ENCODE measurements around the gene CAVIN1.
"Not testable (repeated sequence)": the region's sequence is repeated elsewhere in the genome, so short reads cannot be mapped to it uniquely, and the experiment has no call there.

CAVIN1 gene

GRCh38 chr17:42392692-42393415, 30.2 kb downstream of the CAVIN1 start:
- Histone ChIP-seq H3K36me3 (no peaks in the 10 kb centered on the region), H3K27me3 (peaks cover 0 to 1% (median under 1%) of the 10 kb centered on the region in 11 experiments; a peak in 6 of 22 replicates), H3K9ac (no peak overlapping the region), H3K4me3 (no peak overlapping the region), H4K20me1 (peaks cover 0 to 3% (median under 1%) of the 10 kb centered on the region in 11 experiments; a peak in 9 of 22 replicates), H3K9me3 (replicated peaks in 1 of 11) (no peaks in the 10 kb centered on the region), H3K4me2 (no peak overlapping the region), H3K4me1 (peaks cover 6 to 12% (median 7%) of the 10 kb centered on the region in 10 experiments; a peak in 18 of 20 replicates), H3K27ac (no peak overlapping the region)
- TF ChIP-seq Cebpa-rat (IDR thresholded peaks at IDR 0.05): no peak

GRCh38 chr17:42391439-42391838, 31.6 kb downstream of the CAVIN1 start:
- not testable (repeated sequence) for H3K9ac ChIP-seq; H3K4me3 ChIP-seq; H3K36me3 ChIP-seq; H3K9me3 ChIP-seq (replicated peaks in 1 of 11); H3K27ac ChIP-seq; H3K4me2 ChIP-seq
- Histone ChIP-seq H3K4me1 (peaks cover 14 to 21% (median 18%) of the 10 kb centered on the region in 10 experiments), H3K27me3 (peaks cover 0 to 16% (median 5%) of the 10 kb centered on the region in 11 experiments; a peak in 8 of 22 replicates), H4K20me1 (peaks cover 12 to 17% (median 14%) of the 10 kb centered on the region in 11 experiments; a peak in 20 of 22 replicates)

GRCh38 chr17:42389899-42390298, 33.2 kb downstream of the CAVIN1 start:
- H3K4me3 ChIP-seq: no peak overlapping the region
- peak overlapping the region in 3 of 11 experiments; percentile 77 to 90 (median 88); a peak in 5 of 22 replicates for H3K4me2 ChIP-seq
- H3K9me3 ChIP-seq (replicated peaks in 1 of 11): no peaks in the 10 kb centered on the region
- peak overlapping the region in 3 of 11 experiments; percentile 94 to 98 (median 97); a peak in 3 of 22 replicates for H3K27ac ChIP-seq
- peaks cover 16 to 33% (median 25%) of the 10 kb centered on the region in 10 experiments for H3K4me1 ChIP-seq
- H3K9ac ChIP-seq: no peak overlapping the region
- no peaks in the 10 kb centered on the region for H3K36me3 ChIP-seq
- no peak for TF ChIP-seq Cebpa-rat (IDR thresholded peaks at IDR 0.05)
- H3K27me3 ChIP-seq: peaks cover 0 to 19% (median 5%) of the 10 kb centered on the region in 11 experiments; a peak in 8 of 22 replicates
- peaks cover 21 to 32% (median 29%) of the 10 kb centered on the region in 11 experiments; a peak in 20 of 22 replicates for H4K20me1 ChIP-seq

GRCh38 chr17:42389135-42389417, 34.0 kb downstream of the CAVIN1 start:
- peak overlapping the region; percentile 43 to 93 (median 73) for H3K4me3 ChIP-seq
- peaks cover 27 to 41% (median 37%) of the 10 kb centered on the region in 11 experiments; a peak in 20 of 22 replicates for H4K20me1 ChIP-seq
- no peaks in the 10 kb centered on the region for H3K9me3 ChIP-seq (replicated peaks in 1 of 11)
- peak overlapping the region; percentile 60 to 98 (median 77) for H3K27ac ChIP-seq
- H3K4me1 ChIP-seq: peaks cover 16 to 40% (median 25%) of the 10 kb centered on the region in 10 experiments
- peaks cover 0 to 19% (median 5%) of the 10 kb centered on the region in 11 experiments; a peak in 8 of 22 replicates for H3K27me3 ChIP-seq
- H3K9ac ChIP-seq: peak overlapping the region; percentile 48 to 95 (median 74); a peak in 21 of 22 replicates
- H3K4me2 ChIP-seq: peak overlapping the region; percentile 77 to 93 (median 89)
- TF ChIP-seq Cebpa-rat (IDR thresholded peaks at IDR 0.05): no peak
- 0 out of 22 replicates have a peak, but pooled peaks cover 0 to 5% (median 0%) of the 10 kb centered on the region in 11 experiments for H3K36me3 ChIP-seq

GRCh38 chr17:42388381-42389134, 34.5 kb downstream of the CAVIN1 start, which contains the start of gene STAT3:
Gene STAT3 (minus strand): TSS chr17:42388442. CDS start chr17:42348516, 39,926 bp downstream.
- Histone ChIP-seq H3K9ac (peak within 1 kb of the TSS; percentile 81 to 97 (median 87)), H3K4me3 (peak within 1 kb of the TSS; percentile 78 to 100 (median 89)), H3K27ac (peak within 1 kb of the TSS; percentile 76 to 98 (median 86)), H3K36me3 (peaks cover 0 to 10% (median 0%) of the 10 kb centered on the region in 11 experiments; a peak in 2 of 22 replicates), H4K20me1 (peaks cover 27 to 46% (median 42%) of the 10 kb centered on the region in 11 experiments; a peak in 20 of 22 replicates), H3K4me2 (peak within 1 kb of the TSS; percentile 78 to 99 (median 93)), H3K9me3 (replicated peaks in 1 of 11) (no peaks in the 10 kb centered on the region), H3K4me1 (peaks cover 16 to 45% (median 25%) of the 10 kb centered on the region in 10 experiments), H3K27me3 (peaks cover 0 to 19% (median 5%) of the 10 kb centered on the region in 11 experiments; a peak in 8 of 22 replicates)
- TF ChIP-seq Cebpa-rat (IDR thresholded peaks at IDR 0.05): no peak

- Histone ChIP-seq H3K4me3 (peak overlapping the region; percentile 78 to 100 (median 89)), H3K9me3 (replicated peaks in 1 of 11) (no peaks in the 10 kb centered on the region), H3K27ac (peak overlapping the region; percentile 76 to 94 (median 86)), H3K27me3 (peaks cover 0 to 19% (median 5%) of the 10 kb centered on the region in 11 experiments; a peak in 8 of 22 replicates), H4K20me1 (peaks cover 27 to 53% (median 49%) of the 10 kb centered on the region in 11 experiments; a peak in 20 of 22 replicates), H3K4me2 (peak overlapping the region; percentile 78 to 99 (median 92)), H3K9ac (peak overlapping the region; percentile 81 to 97 (median 87)), H3K36me3 (peaks cover 0 to 16% (median 0%) of the 10 kb centered on the region in 11 experiments; a peak in 3 of 22 replicates), H3K4me1 (peaks cover 18 to 53% (median 25%) of the 10 kb centered on the region in 10 experiments)
- peak in 2 of 11 experiments; percentile 49 to 55; a peak in 3 of 22 replicates for TF ChIP-seq Cebpa-rat (IDR thresholded peaks at IDR 0.05)
Observed at GRCh38 chr17:42387661-42388380, 35.2 kb downstream of the CAVIN1 start.

- H3K9me3 ChIP-seq (replicated peaks in 1 of 11): no peaks in the 10 kb centered on the region
- H3K4me1 ChIP-seq: peaks cover 26 to 61% (median 33%) of the 10 kb centered on the region in 10 experiments
- H3K27ac ChIP-seq: peak overlapping the region; percentile 76 to 94 (median 86); a peak in 20 of 22 replicates
- peak overlapping the region; percentile 81 to 97 (median 87) for H3K9ac ChIP-seq
- peak overlapping the region; percentile 78 to 100 (median 89) for H3K4me3 ChIP-seq
- H3K27me3 ChIP-seq: peaks cover 0 to 19% (median 5%) of the 10 kb centered on the region in 11 experiments; a peak in 8 of 22 replicates
- H4K20me1 ChIP-seq: peaks cover 27 to 61% (median 57%) of the 10 kb centered on the region in 11 experiments; a peak in 20 of 22 replicates
- TF ChIP-seq Cebpa-rat (IDR thresholded peaks at IDR 0.05): peak in 2 of 11 experiments; percentile 43 to 59; a peak in 2 of 22 replicates
- H3K36me3 ChIP-seq: peaks cover 0 to 19% (median 0%) of the 10 kb centered on the region in 11 experiments; a peak in 3 of 22 replicates
- peak overlapping the region; percentile 78 to 99 (median 92) for H3K4me2 ChIP-seq
Observed at GRCh38 chr17:42386777-42387657, 36.0 kb downstream of the CAVIN1 start.
